CD14-positive monocyte (primary cell): ENCODE data around the gene VPS26B. TPM values are rescaled to one million over a fixed set of nuclear protein-coding genes. Genes with fewer than 3 reads are reported as not detected.

Experiments
- DNase-seq, 3 donors: peaks; one replicate each; pipeline ENCODE4 v3.0.0-alpha.2; 2011 to 2022
- H2AFZ ChIP-seq: 2 replicates; pipeline ENCODE4 v1.6.0; 2012; ENCODE audit warnings: mild to moderate bottlenecking, low read depth, low read length, inconsistent platforms; ENCODE audit not compliant: insufficient read depth, poor library complexity, severe bottlenecking
- H3K27ac ChIP-seq, 2 donors: 1 replicate in 1 of 2; 2 replicates in 1 of 2; pipeline ENCODE4 v1.5.1; 2012 to 2013; ENCODE audit warnings: low read length in 2 of 2, control low read depth in 1 of 2, inconsistent platforms in 1 of 2, low read depth in 1 of 2, mild to moderate bottlenecking in 1 of 2
- H3K27me3 ChIP-seq, 2 donors: one replicate each; pipeline versions ENCODE4 v1.6.0 to v1.6.1; 2011 to 2013; ENCODE audit warnings: low read length in 2 of 2; ENCODE audit not compliant: control insufficient read depth in 2 of 2, insufficient read depth in 2 of 2
- H3K36me3 ChIP-seq, 2 donors: replicated peaks in 1 of 2; 1 replicate in 1 of 2; 2 replicates in 1 of 2; pipeline versions ENCODE4 v1.5.1 to v1.6.1; 2012 to 2013; ENCODE audit warnings: low read length in 2 of 2, control low read depth in 1 of 2, inconsistent platforms in 1 of 2, mild to moderate bottlenecking in 1 of 2; ENCODE audit not compliant: insufficient read depth in 2 of 2, control insufficient read depth in 1 of 2
- H3K4me1 ChIP-seq, 2 donors: 1 replicate in 1 of 2; 2 replicates in 1 of 2; pipeline versions ENCODE4 v1.5.1 to v1.6.1; 2012 to 2013; ENCODE audit warnings: low read length in 2 of 2, control low read depth in 1 of 2, inconsistent platforms in 1 of 2, mild to moderate bottlenecking in 1 of 2, moderate library complexity in 1 of 2; ENCODE audit not compliant: insufficient read depth in 2 of 2, control insufficient read depth in 1 of 2
- H3K4me2 ChIP-seq: replicated peaks from 2 replicates; pipeline ENCODE3; 2012; ENCODE audit warnings: low read length, moderate library complexity, mild to moderate bottlenecking; ENCODE audit not compliant: poor library complexity, severe bottlenecking; ENCODE audit errors: extremely low read depth
- H3K4me3 ChIP-seq, 3 experiments: fragments of 200-600 bp in 1 of 3; sonication (generic) in 1 of 3; replicated peaks in 1 of 3; 1 replicate in 2 of 3; 2 replicates in 1 of 3; pipeline ENCODE4 v1.5.1; 2011 to 2013; ENCODE audit warnings: low read length in 3 of 3, mild to moderate bottlenecking in 3 of 3, control low read depth in 2 of 3, low read depth in 2 of 3, inconsistent platforms in 1 of 3, moderate library complexity in 1 of 3
- H3K79me2 ChIP-seq: 2 replicates; pipeline ENCODE4 v1.6.0; 2012; ENCODE audit warnings: mild to moderate bottlenecking, control low read depth, inconsistent platforms, low read length, moderate library complexity; ENCODE audit not compliant: insufficient read depth
- H3K9ac ChIP-seq: 2 replicates; pipeline ENCODE4 v1.6.0; 2017; ENCODE audit warnings: low read length, mild to moderate bottlenecking; ENCODE audit not compliant: insufficient read depth, poor library complexity, severe bottlenecking
- H3K9me3 ChIP-seq, 2 donors: replicated peaks in 1 of 2; 1 replicate in 1 of 2; 2 replicates in 1 of 2; pipeline versions ENCODE4 v1.5.1 to v1.6.1; 2012 to 2013; ENCODE audit warnings: low read length in 2 of 2, control low read depth in 1 of 2; ENCODE audit not compliant: control insufficient read depth in 1 of 2, insufficient read depth in 1 of 2
- H4K20me1 ChIP-seq: 2 replicates; pipeline ENCODE4 v1.6.0; 2012; ENCODE audit warnings: mild to moderate bottlenecking, low read length, control low read depth, moderate library complexity; ENCODE audit not compliant: insufficient read depth
- H3K27ac Mint-ChIP-seq, 7 donors: one replicate each; pipeline ENCODE4 v1.8.0; 2020; ENCODE audit warnings: mild to moderate bottlenecking in 7 of 7, mixed read lengths in 7 of 7, moderate library complexity in 6 of 7, inconsistent platforms in 2 of 7
- H3K27me3 Mint-ChIP-seq, 3 donors: one replicate each; pipeline ENCODE4 v1.8.0; 2021 to 2022; ENCODE audit warnings: low read depth in 3 of 3, mild to moderate bottlenecking in 3 of 3, mixed read lengths in 3 of 3, moderate library complexity in 3 of 3, inconsistent platforms in 1 of 3
- H3K36me3 Mint-ChIP-seq, 2 donors: one replicate each; pipeline ENCODE4 v1.8.0; 2020; ENCODE audit warnings: mixed read lengths in 2 of 2, inconsistent platforms in 1 of 2, mild to moderate bottlenecking in 1 of 2
- H3K4me1 Mint-ChIP-seq: one replicate; pipeline ENCODE4 v1.8.0; 2020; ENCODE audit warnings: mild to moderate bottlenecking, mixed read lengths
- H3K4me3 Mint-ChIP-seq, 2 donors: one replicate each; pipeline ENCODE4 v1.8.0; 2020; ENCODE audit warnings: mild to moderate bottlenecking in 2 of 2, mixed read lengths in 2 of 2, moderate library complexity in 1 of 2
- H3K9me3 Mint-ChIP-seq, 7 donors: one replicate each; pipeline ENCODE4 v1.8.0; 2020 to 2022; ENCODE audit warnings: mixed read lengths in 7 of 7, mild to moderate bottlenecking in 6 of 7, moderate library complexity in 6 of 7, inconsistent platforms in 2 of 7
- CTCF ChIP-seq: fragments of 200-600 bp; IDR thresholded peaks from one replicate; pipeline ENCODE4 v1.8.0; 2022; ENCODE audit warnings: antibody characterized with exemption, mild to moderate bottlenecking
- WGBS: methylation state at CpG from one replicate; pipeline ENCODE4 v1.1.5; 2013; ENCODE audit warnings: missing lambda C conversion rate; ENCODE audit not compliant: insufficient coverage; 5-methylcytosine and 5-hydroxymethylcytosine counted together
- intact Hi-C, 2 donors: fragments of 100-400 bp; cut with micrococcal nuclease; formaldehyde crosslinking; loops; one replicate each; pipeline versions ENCODE4 v1.15.0 to v1.15.1; 2023
- polyA plus RNA-seq, 3 donors: library from polyadenylated mRNA; depleted of rRNA in 1 of 3; unstranded in 2 of 3; stranded (reverse) in 1 of 3; fragments of 300-500 nt in 2 of 3; fragments of >200 nt in 1 of 3; fragmentation: Illumina TruSeq in 2 of 3; gene quantifications; 1 replicate in 2 of 3; 2 replicates in 1 of 3; pipeline ENCODE4 v1.2.3, GENCODE V29; 2012 to 2021

VPS26B gene
- polyA plus RNA-seq, 3 donors, result 30.4 to 38.4 (median 34.3) TPM

- Histone ChIP-seq H4K20me1 (no peaks in the 10 kb centered on the region), H3K4me1 (peaks cover 20 to 23% of the 10 kb centered on the region in 2 donors), H3K4me3 (no peak overlapping the region), H3K36me3 (peaks cover 52 to 65% of the 10 kb centered on the region in 2 donors), H3K79me2 (peaks cover 12% of the 10 kb centered on the region), H3K4me2 (no peak overlapping the region), H2AFZ (no peak overlapping the region), H3K9ac (no peak overlapping the region), H3K27me3 (no peaks in the 10 kb centered on the region), H3K27ac (no peak overlapping the region), H3K9me3 (no peaks in the 10 kb centered on the region)
- peak overlapping the region in 1 of 7 donors; percentile 21 for H3K27ac Mint-ChIP-seq
- 94% methylated on average over 5 of the region's 7 CpGs for WGBS
- peaks cover 57 to 58% of the 10 kb centered on the region in 2 donors for H3K36me3 Mint-ChIP-seq
- H3K27me3 Mint-ChIP-seq, result peaks cover 0 to 3% (median 0%) of the 10 kb centered on the region in 3 donors
- no peak for DNase-seq
- H3K9me3 Mint-ChIP-seq, result no peaks in the 10 kb centered on the region
- intact Hi-C loops, result no loop called here
- no peak overlapping the region for H3K4me3 Mint-ChIP-seq
- H3K4me1 Mint-ChIP-seq, result peaks cover 16% of the 10 kb centered on the region
- TF ChIP-seq CTCF, result no peak
Observed at GRCh38 chr11:134248910-134249480, 24.5 kb downstream of the VPS26B start.

- H3K27me3 Mint-ChIP-seq, result peaks cover 0 to 3% (median 0%) of the 10 kb centered on the region in 3 donors
- WGBS, result no CpG with 5 or more reads among the region's 3 CpGs
- Histone ChIP-seq H3K4me2 (no peak overlapping the region), H3K27ac (no peak overlapping the region), H2AFZ (no peak overlapping the region), H3K36me3 (peaks cover 40 to 53% of the 10 kb centered on the region in 2 donors), H3K9ac (no peak overlapping the region), H3K79me2 (peaks cover 14% of the 10 kb centered on the region), H3K4me3 (no peak overlapping the region), H3K27me3 (no peaks in the 10 kb centered on the region), H3K9me3 (no peaks in the 10 kb centered on the region), H4K20me1 (no peaks in the 10 kb centered on the region), H3K4me1 (peaks cover 30 to 36% of the 10 kb centered on the region in 2 donors)
- H3K27ac Mint-ChIP-seq, result no peak overlapping the region
- peaks cover 28% of the 10 kb centered on the region for H3K4me1 Mint-ChIP-seq
- TF ChIP-seq CTCF, result no peak
- H3K9me3 Mint-ChIP-seq, result no peaks in the 10 kb centered on the region
- peak in 1 of 3 donors; percentile 29 for DNase-seq
- no peak overlapping the region for H3K4me3 Mint-ChIP-seq
- intact Hi-C loops, result loop anchor here in 1 of 2 donors (5.0 kb wide), 1 partner anchor 33 kb away; no protein-coding TSS in a partner anchor
- H3K36me3 Mint-ChIP-seq, result peaks cover 45 to 47% of the 10 kb centered on the region in 2 donors
Observed at GRCh38 chr11:134250246-134250645, 25.8 kb downstream of the VPS26B start.
